GM21737 (cell line): ENCODE results near the gene BRPF3.

Experiments
- ATAC-seq: cut with Tn5 transposase; IDR thresholded peaks from one replicate; pipeline ENCODE4 v1.9.1; 2021; ENCODE audit warnings: mild to moderate bottlenecking, moderate library complexity; ENCODE audit not compliant: unreplicated experiment

The BRPF3 gene

DNA sequence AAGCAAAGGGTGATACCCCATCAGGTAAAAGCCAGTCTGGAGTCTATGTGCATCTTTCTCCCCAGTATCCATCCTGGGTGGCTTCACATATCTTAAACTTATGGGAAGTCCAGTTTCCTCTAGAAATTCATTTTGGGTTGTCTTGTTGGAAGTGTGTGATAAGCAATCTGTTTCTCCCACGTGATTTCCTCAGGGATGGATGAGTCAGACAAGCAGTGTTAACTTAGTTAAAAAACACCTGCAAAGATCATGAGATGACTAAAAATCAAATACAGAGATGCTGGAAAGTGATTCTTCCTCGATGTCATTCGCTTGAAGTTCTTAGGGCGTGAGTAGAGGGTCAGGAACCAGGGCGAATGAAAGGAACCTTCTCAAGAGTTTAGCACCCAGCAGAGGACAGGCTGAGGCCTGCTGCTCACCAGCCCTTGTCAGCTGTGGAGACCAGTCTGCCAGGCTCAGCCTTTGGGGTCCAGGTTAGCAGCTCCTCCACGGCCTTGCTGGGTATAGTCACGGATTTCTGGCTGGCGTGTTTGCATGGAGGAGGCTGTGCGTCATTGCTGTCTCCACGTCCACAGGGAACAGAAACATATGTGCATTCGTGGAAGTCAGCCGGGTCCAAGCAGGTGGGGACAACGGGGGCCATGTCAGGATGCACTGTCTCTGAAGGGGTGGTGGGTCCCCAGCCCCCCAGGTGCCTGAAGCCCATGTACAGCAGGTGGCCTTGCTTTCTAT lies 70.5 kb downstream of the BRPF3 start:
- no peak for ATAC-seq

DNA sequence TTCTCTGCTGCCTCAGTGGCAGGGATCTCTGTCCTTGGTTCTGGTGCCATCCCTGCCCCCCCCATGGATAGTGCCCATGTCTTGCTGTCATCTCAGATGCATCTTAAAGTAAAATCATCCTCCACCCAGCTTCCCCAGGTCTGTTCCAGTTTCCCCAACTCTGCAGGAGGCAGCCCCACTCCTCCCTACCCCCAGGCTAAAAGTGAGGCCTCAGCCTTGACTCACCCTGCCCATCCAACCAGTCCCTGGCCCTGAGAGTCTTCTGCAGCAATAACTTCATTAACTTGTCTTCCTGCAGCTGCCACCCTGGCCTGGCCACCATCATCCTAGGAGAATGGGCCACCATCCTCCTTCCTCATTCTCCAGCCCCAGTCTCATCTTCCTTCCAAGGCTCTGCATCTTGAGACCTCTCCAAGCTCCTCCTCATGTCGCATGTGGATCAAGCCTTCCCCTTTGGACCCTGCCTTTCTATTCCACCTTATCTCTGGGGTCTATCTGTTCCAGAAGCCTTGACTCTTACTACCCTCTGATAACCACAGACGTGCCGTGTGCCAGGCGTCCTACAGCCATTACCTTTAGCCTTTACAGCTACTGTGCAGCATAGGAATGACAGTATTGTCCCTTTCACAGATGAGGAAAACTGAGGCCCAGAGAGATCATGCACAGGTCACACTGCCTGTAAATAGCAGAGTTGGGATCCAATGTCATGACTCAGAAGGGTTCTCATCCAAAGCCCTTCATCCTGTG lies 71.4 kb downstream of the BRPF3 start:
- no peak for ATAC-seq

DNA sequence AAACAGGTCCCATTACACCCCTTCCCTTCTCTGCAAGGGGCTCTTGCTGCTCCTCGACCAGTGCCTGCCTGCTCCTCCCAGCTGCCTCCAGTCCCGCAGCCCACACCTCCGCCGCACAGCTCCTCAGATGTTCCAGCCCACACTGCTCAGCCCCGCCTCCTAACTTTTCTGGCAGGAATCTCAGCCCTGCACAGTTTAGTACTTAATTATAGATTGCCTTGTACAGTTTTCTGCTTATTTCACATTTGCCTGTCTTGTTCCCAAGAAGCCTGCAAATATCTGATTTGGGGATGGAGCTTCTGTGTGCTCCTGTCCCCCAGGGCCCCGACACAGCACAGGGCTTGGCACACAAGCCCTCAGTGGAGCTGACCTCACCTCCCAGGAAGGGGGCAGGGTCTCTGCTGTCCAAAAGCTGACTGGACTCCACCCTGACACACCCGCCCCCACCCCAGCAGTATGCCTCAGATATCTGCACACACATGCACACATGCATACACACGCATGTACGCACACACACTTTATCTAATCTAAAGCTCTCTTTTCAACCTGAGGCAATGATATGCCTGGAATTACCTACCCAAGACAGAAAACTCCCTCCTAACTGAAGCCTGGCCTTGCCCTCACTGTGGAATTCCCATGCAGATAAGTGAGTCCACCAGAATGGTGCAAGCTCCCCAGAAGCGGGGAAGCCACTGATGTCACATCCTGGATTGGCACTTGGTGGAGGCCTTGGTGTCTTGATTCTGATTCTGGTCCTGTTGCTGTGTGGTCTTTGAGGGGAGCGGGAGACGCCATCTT lies 72.1 kb downstream of the BRPF3 start:
- no peak for ATAC-seq

DNA sequence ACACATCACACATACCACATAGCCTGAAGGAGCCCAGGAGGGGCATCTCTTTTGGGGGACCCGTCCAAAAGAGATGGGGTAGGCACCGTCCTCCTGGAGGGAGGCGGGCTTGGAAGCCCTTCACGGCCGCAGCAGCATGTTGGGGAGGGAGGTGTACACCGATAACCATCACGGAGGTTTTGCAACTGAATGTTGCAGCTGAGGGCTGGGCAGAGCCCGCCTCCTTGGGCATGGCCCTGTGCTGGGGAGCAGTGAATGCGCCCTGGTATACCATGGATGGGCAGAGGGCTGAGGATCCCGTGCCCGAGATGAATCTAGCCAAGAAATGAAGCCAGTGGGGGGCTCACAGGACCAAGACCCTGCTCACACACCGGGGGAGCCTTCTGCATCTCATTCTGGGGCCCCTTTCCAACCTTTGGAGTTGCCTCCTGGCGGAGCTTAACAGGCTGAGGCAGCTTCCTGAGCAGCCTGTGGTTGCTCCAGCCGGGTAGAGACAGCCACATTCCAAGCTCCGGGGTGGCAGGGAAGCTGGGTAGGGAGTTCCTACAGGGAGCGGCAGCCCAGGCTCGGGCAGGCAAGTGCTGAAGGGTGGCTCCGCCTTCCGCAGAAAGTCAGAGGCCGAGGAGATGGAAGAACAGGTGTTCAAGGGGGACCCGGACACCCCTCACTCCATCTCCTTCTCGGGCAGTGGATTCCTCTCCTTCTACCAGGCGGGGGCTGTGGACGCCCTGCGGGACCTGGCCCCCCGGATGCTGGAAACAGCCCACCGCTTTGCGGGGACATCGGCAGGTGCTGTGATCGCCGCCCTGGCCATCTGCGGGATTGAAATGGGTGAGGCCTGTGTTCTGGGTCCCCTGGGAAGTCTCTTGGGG lies 73.5 kb downstream of the BRPF3 start, which contains the start of gene PNPLA1:
Gene PNPLA1, plus strand, starts transcription at position 227 of the 872 bp plus-strand sequence. Its CDS starts 400 bp downstream, at position 627.
- no peak for ATAC-seq

DNA sequence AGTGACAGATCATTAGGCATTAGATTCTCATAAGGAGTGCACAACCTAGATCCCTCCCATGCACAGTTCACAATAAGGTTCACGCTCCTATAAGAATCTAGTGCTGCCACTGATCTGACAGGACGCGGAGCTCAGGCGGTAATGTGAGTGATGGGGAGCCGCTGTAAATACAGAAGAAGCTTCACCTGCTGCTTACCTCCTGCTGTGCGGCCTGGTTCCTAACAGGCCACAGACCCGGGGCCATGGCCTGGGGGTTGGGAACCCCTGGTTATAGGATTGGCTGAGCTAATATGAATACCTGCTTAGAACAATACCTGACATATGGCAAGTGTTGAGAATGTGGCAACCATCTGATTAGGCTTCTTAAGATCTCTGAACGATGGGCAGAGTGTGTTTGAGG lies 75.7 kb downstream of the BRPF3 start:
- no peak for ATAC-seq

DNA sequence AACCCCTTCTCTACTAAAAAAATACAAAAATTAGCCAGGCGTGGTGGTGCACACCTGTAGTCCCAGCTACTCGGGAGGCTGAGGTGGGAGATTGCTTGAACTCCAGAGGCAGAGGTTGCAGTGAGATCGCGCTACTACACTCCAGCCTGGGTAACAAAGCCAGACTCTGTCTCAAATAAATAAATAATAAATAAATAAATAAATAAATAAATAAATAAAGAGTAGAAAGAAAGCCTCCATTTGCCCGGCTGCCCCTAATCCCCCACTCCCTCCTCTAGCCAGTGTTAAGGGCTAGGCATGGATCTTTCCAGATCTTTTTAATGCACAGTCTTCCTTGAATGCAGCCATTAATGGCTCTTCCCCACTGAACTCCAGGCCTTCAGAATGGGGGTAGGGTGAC lies 76.5 kb downstream of the BRPF3 start:
- no peak for ATAC-seq

DNA sequence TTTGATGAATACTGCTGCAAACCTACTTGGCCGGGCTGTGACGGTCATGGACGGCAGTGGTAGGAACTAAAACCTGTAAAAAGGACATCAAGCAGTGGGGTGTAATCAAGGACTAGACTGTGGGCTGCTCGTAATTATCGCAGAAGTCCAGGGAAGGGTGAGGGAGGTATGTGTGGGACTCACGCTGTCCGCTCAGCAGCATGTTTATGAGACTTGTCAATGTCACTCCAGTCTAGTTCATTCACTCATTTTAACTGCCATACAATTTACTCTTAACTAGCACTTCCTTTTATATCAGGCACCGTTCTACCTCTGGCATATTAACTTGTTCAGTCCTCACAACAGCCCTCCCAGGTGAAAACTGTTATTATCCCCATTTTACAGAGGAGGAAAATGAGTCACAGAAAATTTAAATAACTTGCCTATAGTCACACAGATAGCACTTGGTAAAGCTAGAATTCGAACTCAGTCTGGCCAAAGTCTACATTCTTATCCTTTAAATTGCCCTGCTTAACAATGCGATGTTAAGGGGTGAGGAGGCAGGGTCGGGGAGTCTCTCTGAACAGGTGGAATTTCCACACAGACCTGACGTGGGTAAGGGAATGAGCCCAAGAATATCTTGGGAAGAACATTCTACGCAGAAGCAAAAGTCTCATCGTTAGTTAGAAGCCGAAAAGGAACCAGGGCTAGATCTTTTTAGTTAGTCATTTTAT lies 77.4 kb downstream of the BRPF3 start:
- ATAC-seq: no peak

DNA sequence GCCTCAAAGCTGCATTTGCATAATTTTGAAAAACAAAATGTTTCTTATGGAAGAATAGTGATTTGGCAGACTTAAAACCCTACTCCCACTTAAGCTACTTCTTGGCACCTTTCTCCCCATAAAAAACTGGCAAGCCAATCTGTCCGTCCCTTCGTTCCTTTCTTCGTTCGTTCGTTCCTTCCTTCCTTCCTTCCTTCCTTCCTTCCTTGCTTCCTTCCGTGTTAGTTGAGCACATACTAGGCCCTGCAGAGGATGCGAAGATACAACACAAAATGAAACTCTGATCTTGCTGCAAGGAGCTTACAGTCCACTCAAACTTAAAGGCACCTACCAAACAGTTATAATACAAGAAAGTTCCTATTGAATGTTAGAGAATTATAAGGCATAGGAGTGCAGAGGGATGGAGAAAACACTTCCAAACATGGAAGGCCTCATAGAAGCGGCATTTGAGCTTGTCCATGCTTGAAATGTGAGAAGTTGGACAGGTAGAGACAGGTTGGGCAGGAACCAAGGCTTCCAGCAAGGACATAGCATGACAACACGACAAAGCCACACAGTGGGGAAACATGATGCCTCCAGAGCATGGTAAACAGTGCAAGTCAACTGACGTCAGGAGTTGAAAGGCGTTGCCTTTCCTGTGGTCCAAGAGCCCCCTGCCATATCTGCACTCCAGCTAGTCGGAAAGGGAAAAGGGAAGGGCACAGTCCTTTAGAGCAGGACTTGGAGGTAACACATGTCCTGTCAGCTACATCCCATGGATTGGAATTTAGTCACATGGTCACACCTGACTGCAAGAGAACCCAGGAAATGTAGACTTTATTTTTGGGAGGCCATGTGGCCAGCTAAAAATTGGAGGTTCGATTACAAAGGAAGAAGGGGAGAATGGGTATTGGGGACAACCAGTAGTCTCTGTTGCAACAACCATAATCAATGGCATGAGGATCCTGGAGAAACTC lies 80.3 kb downstream of the BRPF3 start:
- ATAC-seq: no peak

DNA sequence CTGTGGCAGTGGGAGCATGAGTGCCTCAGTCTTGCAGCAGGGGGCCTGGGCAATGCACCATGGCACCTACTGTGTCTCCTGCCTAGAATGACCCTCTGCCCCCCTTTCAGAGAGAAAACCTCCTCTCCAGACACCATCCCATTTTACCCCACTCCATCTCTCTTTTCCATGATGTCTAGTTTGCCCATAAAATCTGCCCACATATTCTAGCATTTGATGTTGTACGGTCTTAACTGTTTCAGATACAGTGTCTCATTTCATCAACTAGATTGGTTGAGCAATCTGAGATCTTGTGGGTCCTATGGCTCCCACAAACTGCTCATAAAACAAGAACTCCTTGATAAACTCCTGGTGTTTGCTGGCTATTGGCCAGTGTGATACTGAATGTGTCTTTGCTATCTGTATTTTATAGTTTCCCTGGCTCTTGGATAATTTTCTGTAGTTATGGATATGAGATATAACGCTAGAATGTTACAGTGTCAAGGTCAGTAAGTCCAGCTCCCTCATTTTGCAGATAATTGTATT lies 81.5 kb downstream of the BRPF3 start:
- no peak for ATAC-seq

DNA sequence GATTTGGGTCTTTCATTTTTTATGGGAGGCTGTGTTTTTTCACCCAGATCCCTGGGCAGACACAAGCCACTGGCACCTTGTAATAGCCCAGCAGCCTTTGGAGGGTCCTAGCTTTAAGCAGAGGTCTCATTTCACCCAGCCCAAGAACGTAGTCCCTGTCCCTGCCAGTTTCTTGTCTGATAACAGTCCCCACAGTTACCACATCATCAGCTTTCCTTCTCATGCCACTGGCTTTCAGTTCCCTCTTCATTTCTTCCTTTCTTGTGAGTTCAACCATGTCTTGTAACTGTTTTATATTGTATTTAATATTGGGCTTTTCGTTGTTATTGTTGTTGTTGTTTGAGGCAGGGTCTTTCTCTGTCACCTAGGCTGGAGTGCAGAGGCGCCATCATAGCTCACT lies 83.9 kb downstream of the BRPF3 start:
- no peak for ATAC-seq

DNA sequence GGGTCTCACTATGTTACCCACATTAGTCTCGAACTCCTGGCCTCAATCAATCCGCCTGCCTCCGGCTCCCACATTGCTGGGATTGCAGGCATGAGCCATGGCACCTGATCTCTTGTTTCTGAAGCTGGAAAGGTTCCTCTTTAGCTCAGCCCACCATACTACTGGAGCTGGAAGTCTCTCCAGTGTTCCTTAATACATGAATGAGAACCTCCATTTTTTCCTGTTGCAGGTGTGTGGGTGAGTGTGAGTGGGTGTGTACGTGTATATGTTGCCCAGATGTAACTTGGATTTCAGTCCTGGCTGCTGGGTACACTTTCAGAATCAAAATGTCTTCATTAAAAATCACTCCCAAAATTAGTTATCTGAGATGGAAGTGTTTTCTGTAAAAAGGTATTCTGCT lies 84.4 kb downstream of the BRPF3 start:
- no peak for ATAC-seq
